IPS-NIHi7 (cell line): ENCODE measurements around the gene RND3.

ENCODE experiments used
- DNase-seq: peaks from one replicate; pipeline ENCODE4 v3.0.0; 2012; ENCODE audit warnings: mixed read lengths; ENCODE audit errors: extremely low spot score

RND3 gene

DNA sequence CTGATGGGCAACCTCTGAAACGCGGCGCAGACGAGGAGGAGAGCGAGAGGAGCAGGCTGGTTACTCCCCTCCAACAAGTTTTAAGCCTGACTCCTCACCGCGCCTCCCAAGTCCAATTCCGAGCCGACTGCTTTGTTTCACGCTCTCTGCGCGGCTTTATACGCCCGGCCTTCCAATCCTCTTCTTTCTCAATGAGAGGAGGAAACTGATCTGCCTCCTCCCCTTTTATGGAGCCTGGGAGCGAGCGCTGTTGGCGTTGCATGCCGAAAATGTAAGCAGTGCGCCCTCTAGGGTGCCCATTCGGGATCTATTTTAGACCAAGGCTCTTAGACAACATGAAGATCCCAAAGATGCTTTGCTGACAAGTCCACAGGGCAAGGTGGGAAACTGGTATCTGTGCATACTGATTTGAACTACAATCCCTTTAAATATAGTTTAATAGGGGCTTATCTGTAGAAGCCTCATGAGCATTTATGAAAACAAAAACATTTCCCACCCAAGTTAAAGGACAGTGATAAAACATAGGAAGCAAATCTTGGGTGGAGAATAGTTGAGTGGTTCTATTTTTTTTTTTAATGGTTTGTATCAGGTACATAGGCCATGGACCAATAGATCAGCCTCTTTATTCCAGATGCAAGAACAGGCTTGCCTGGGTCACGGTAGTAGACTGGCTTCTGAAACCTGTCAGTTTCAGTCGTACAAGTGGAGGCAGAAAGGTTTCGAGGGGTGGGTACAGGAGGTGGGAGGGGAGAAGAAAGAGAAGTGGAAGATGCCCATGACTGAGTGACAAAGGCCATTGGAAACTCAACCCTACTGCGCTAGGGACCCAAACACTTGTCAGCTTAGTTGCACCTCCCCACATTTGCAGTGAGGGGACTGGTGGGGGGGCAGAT is at the start of gene RND3:
TSS of gene RND3 (minus strand) at position 131 of the 893 bp plus-strand sequence. CDS start 250 bp downstream, outside the sequence.
- DNase-seq, result peak; percentile 89

DNA sequence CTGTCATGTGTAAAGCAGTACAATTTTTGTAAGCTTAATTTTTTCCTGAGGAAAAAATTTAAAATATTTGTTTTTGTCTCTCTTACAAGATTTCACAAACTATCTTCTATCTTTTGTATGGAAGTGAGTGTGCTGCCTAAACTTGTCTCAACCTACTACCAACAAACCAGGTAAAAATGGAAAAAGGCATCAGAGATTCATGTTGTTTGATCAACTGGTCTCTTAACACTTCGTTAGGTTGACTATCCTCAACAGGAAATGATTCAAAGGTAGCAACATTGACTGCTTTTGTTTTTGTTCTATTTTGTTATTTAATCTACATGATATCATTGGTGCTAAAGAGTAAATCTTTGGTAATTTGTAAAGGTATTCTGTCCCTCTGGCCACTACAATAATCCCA is 47.7 kb upstream of the RND3 start:
- DNase-seq, result no peak

GRCh38 chr2:150532879-150533278 is 45.4 kb upstream of the RND3 start:
- no peak for DNase-seq

DNA sequence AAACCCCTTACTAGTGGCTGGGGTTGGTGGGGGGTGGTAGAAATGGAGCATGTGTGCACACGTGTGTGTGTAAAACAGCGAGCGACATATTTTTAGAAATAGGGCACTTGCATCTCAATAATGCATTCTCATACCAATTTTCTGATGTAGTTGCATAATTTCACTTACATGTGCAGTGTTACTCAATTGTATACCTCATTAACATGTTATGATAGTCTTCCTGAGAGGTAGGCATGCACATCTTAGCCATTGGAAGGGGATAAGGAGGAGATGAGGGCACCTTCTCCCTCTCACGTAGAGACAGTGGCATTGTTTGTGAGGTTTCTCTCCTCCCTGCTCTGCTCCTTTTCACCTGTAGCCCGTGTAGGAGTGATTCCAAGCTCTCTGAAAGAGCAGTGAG is 44.6 kb upstream of the RND3 start:
- DNase-seq, result no peak

DNA sequence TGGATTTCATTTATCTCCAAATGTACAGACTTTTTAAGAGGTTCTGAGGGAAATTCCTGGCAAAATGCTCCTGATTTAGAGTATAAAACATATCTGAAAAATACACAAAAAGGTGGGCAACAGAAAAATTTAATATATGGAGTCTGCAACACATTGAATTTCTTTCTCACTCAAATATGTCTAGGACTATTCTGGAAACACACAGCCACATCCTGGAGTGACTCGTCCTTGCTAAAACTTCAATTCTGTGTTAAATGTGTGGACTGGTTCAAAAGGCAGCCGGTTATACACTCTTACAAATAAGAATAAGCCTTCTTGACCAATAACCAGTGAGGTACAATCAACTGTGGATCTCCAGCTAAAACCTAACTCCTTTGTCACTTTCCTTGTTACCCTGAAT is 44.1 kb upstream of the RND3 start:
- DNase-seq, result no peak

DNA sequence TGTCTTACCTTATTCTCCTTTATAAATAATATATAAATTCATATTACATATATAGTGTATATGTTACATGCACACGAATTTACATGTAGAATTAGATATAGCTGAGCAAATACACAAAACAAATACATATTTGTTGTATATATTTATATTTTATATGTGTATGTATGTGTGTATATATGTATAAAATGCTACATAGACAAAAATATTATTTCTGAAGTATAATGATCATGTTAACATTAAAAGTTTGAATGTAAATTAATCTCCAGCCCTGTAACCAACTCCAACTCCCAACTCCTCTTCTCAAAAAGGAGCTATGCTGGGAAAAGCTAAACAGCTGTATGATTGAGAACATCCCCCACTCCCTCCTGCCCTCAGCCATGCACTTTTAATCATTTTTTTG is 42.7 kb upstream of the RND3 start:
- no peak for DNase-seq

DNA sequence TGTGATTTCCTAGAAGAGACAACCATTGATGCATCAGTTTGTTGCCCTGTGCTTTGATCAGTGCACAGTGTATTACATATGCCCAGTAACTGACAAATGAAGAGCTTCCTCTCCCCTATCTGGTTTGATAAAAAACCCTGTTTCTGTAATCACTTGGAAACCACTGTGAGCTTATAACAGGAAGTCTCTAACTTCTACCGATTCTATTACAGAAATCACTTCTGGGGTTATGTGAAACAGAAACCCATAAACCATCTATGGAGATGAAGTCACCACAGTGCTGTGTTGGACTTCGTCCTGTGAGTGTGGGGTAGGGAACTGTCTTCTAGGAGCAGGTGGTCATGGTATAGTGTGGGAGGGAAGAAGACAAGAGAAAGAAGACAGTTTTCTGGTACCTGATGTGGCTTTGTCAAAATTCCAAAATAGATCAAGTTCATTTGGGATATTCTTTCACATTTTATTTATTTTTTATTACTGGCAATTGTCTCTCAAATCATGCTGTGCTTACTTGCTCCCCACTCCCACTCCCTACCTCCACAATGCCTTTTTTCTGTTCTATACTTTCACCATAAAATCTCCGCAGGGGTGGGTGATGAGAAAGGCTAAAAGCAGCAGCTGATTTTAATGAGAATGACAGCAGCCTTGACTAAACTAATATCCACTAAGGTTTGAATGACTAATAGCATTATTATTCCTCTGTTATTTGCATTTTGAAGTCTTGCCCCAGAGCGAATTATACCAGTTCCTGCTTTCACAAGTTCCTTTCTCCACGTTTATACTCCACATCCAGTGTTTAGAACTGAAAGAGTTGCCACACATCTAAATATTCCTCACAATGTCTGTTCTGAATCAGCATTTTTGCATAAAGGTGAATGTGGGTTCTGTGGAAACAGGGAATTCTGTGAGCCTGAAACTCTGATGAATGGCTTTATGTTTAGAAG is 41.7 kb upstream of the RND3 start:
- peak; percentile 19 for DNase-seq

DNA sequence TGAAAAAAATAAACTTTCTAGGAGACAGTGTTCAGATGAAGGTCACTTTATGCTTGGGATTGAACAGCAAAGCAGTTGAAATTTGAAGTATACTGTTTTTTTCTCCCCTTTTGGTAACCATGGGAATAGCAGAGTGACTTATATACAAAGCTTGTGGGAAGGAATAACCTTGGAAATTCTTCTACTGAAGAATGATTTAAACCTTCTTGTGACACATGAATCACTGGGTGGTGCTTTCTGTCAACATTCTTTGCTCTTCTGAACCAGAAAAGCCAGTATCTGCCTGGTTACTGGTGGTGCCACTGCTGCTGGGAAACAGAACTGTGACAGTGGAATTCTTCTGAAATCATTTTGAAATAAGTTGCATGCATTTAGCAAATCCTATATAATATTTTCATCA is 39.4 kb upstream of the RND3 start:
- peak; percentile 13 for DNase-seq

DNA sequence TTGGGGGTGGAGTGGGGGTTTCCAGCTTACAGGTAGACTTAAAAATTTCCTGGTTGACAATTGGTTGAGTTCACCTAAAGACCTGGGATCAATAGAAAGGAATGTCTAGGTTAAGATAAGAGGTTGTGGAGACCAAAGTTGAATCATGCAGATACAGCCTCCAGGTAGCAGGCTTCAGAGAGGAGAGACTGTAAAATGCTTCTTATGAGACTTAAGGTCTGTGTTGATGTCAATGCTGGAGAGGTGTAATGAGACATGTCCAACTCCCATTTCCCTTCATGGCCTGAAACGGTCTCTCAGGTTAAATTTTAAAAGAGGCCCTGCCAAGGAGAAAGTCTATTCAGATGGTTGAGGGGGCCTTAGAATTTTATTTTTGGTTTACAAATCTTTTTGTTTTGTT is 38.5 kb upstream of the RND3 start:
- no peak for DNase-seq

- DNase-seq, result no peak
Measured at GRCh38 chr2:150522269-150522668, 34.8 kb upstream of the RND3 start.

DNA sequence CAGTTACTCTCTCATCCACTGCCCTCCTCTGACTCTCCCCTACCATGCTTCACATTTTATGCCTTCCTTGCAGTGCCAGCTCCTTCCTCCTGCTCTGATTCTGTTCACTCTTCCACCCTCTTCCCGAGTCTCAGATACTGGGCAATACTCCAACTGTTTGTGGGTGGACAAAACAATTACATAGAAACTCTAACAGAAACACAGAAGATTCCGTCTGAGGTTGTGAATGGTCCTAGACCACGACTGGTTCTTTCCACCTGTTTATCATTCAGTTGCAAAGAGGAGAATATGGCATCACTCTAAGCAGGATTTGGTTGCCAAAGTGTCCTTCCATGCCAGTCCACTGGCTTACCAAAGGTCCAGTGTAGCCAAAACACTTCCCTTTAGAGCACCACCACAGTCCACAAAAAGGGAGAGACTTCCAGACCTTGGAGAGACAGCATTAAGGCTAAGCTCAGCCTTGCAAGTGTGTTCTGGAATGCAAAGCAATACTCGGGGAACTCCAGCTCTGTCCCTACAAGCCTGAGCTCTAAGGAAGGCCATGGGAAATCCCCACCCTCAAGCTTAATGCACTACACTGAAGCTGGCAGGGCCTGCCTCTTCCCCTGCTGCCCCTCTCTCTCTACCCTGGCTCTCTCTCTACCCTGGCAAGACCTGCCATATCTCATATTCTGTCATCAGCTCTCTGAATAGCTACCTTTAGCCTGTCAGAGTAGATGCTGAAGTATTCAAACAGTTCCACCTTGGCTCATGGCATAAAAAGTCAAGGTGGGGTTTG is 33.6 kb upstream of the RND3 start:
- DNase-seq, result peak; percentile 12

- no peak for DNase-seq
Measured at GRCh38 chr2:150520033-150520432, 32.6 kb upstream of the RND3 start.

DNA sequence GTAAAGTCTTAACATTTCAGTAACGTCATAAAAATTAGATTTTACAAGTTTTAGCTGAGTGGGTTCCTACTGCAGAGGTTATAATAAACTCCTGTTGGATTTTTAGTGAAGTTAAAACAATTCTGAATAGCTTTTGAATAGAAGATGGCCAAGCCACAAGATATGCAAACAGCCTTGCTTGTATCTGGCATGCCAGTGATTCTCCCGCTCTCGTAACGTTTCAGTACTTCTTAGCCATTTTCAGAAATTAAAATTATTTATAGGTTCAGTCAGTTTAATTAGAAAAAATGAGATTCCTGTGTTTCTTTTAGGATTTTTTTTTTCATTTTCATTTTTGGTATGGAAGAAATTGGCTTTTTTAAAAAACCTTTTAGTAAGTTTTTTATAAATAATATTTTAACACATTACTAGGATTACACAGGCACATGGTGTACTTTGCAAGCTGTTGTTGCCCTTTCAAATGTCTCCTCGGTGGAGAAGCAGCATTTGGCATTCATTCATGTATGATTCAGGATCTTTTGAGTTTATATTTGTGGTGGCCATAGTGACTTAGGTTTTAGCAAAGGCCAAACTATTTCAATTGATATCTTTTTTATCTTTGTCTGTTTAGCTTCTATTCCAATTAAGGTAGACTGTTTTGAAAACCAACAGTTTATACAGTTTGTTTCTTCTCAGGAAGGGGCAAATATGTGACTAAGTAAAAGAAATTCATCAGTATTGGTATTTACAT is 30.6 kb upstream of the RND3 start:
- no peak for DNase-seq

DNA sequence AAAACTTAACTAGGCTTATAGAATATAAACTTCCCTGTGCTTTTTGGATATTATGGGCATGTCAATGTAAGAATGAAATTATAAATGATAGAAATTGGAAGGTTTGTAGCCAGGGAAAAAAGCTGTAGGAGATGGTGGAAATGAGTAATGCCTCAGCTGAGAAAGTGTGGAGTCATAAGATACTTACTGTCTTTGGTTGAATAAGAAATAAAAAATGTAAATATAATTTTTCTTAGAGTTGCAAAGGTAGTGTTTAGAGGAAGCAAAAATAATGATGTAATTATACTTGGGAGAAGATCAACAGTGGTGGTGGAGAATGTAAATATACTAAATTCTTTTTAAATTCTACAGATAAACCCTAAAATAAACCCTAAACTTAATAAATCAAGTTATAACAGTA is 26.2 kb upstream of the RND3 start:
- no peak for DNase-seq

DNA sequence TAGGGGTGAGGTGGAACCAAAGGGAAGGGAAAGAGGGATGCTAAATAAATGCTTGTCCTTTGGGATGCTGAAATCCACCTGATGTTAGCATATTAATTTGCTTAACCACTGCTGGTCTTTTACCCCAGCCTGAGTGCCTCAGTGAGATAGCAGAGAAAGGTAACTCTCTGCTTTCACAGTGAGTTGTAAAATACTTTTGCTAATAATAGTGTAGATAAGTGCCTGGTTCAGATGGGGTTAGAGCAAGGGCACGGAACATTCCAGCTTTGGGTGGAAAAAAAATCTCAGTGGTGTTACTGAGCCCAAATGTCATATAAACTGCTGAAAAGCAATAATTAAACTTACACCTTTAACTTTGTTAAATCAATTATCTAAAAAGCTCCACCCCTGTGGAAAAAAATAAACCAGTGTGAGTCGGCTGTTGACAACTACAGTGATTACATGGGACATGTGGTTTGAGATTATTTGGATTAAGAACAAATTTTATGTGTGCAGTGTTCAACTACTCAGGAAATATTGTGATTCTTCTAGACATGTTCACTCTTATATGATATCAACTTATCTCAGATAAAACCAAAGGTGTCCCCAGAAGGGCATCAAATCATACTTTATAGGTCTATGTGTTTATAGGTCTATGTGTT is 21.1 kb upstream of the RND3 start:
- no peak for DNase-seq

- no peak for DNase-seq
Measured at GRCh38 chr2:150507071-150507470, 19.6 kb upstream of the RND3 start.

GRCh38 chr2:150505178-150505577 is 17.7 kb upstream of the RND3 start:
- DNase-seq, result no peak

GRCh38 chr2:150495993-150496627 is 8.6 kb upstream of the RND3 start:
- no peak for DNase-seq

DNA sequence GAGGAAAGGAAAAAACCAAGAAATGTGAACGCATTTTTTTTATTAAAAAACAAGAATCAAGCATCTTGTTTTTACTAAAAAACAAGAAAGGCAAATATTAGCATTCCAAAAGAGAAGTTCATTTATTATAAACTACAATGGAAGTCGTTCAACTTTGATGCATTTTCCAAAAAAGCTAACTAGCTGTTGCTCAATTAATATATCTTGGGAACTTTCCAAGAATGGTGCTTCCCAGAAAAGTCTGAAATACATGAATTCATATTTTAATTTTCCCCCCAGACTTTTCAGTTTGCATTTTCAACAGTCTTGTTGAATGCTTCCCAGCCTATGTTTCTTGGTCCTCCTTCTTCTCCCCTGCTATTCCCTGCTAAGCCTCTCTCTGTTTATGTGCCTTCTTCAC is 7.5 kb upstream of the RND3 start:
- no peak for DNase-seq
